IMR-90 (cell line): ENCODE data around the gene HARS1. TPM values are rescaled to one million over a fixed set of nuclear protein-coding genes. Genes with fewer than 3 reads are reported as not detected.

Experiments
- ATAC-seq: fragments of 200-7000 bp; cut with Tn5 transposase; 2 replicates; pipeline ENCODE4 v1.9.1; 2020; ENCODE audit warnings: low read depth, mild to moderate bottlenecking, moderate library complexity
- BruUV-seq: library from RNA; stranded (reverse); fragments of 400-500 nt; replicated peaks from 2 replicates; lab custom pipeline; 2021; lab: Mats Ljungman, UMichigan
- CTCF ChIA-PET: fragments of 300-600 bp; formaldehyde crosslinking; extraction: SDS; loops from one replicate; lab custom pipeline; 2021; ENCODE audit warnings: antibody characterized with exemption; lab: Yijun Ruan, JAX
- POLR2A ChIA-PET: fragments of 300-600 bp; sonication (Branson Sonifier 250); formaldehyde crosslinking; loops from one replicate; lab custom pipeline; 2022; ENCODE audit warnings: antibody characterized with exemption; ENCODE audit not compliant: unreplicated experiment; lab: Charles Lee
- DNase-seq: peaks from one replicate; pipeline ENCODE4 v3.0.0; 2013
- H2AFZ ChIP-seq: replicated peaks from 2 replicates; pipeline ENCODE3; 2013; ENCODE audit warnings: low read length, mild to moderate bottlenecking; ENCODE audit not compliant: poor library complexity
- H2AK5ac ChIP-seq: 2 replicates; pipeline ENCODE4 v1.6.1; 2013; ENCODE audit warnings: low read depth, low read length, inconsistent platforms
- H2AK9ac ChIP-seq: replicated peaks from 2 replicates; pipeline ENCODE3; 2013; ENCODE audit warnings: mild to moderate bottlenecking, low read depth, low read length, moderate library complexity; ENCODE audit not compliant: poor library complexity
- H2BK120ac ChIP-seq: 2 replicates; pipeline ENCODE4 v1.6.1; 2013; ENCODE audit warnings: low read depth, low read length, inconsistent platforms
- H2BK15ac ChIP-seq: 3 replicates; pipeline ENCODE4 v1.6.1; 2013; ENCODE audit warnings: low read depth, low read length, inconsistent platforms
- H2BK20ac ChIP-seq: 2 replicates; pipeline ENCODE4 v1.6.1; 2013; ENCODE audit warnings: low read depth, mild to moderate bottlenecking, inconsistent platforms, low read length, moderate library complexity
- H2BK5ac ChIP-seq: 2 replicates; pipeline ENCODE4 v1.6.1; 2013; ENCODE audit warnings: mild to moderate bottlenecking, low read depth, low read length, inconsistent platforms; ENCODE audit not compliant: poor library complexity, severe bottlenecking
- H3K14ac ChIP-seq: replicated peaks from 2 replicates; pipeline ENCODE4 v1.6.1; 2013; ENCODE audit warnings: low read depth, low read length, inconsistent platforms
- H3K18ac ChIP-seq: 2 replicates; pipeline ENCODE4 v1.6.1; 2013; ENCODE audit warnings: low read depth, low read length, control low read depth
- H3K23ac ChIP-seq: 2 replicates; pipeline ENCODE4 v1.6.1; 2013; ENCODE audit warnings: low read depth, low read length, inconsistent platforms
- H3K27ac ChIP-seq: 2 replicates; pipeline ENCODE4 v1.5.1; 2013; ENCODE audit warnings: mild to moderate bottlenecking, control low read depth, low read length; ENCODE audit not compliant: insufficient read depth
- H3K27me3 ChIP-seq: 2 replicates; pipeline ENCODE4 v1.6.1; 2013; ENCODE audit warnings: low read length; ENCODE audit not compliant: control insufficient read depth, insufficient read depth
- H3K36me3 ChIP-seq: 2 replicates; pipeline ENCODE4 v1.6.1; 2013; ENCODE audit warnings: low read length, mixed read lengths; ENCODE audit not compliant: control insufficient read depth, insufficient read depth
- H3K4ac ChIP-seq: 2 replicates; pipeline ENCODE4 v1.6.1; 2013; ENCODE audit warnings: low read depth, low read length, inconsistent platforms
- H3K4me1 ChIP-seq: 2 replicates; pipeline ENCODE4 v1.6.1; 2013; ENCODE audit warnings: low read length, mixed read lengths; ENCODE audit not compliant: control insufficient read depth, insufficient read depth
- H3K4me2 ChIP-seq: 2 replicates; pipeline ENCODE4 v1.6.1; 2013; ENCODE audit warnings: low read depth, mild to moderate bottlenecking, control low read depth, low read length, moderate library complexity
- H3K4me3 ChIP-seq: 2 replicates; pipeline ENCODE4 v1.5.1; 2013; ENCODE audit warnings: low read depth, mild to moderate bottlenecking, control low read depth, low read length, moderate library complexity; ENCODE audit not compliant: insufficient read depth
- H3K56ac ChIP-seq: 2 replicates; pipeline ENCODE4 v1.6.1; 2013; ENCODE audit warnings: low read length, inconsistent platforms; ENCODE audit not compliant: insufficient read depth; ENCODE audit errors: extremely low read depth
- H3K79me1 ChIP-seq, 2 experiments: 2 replicates each; pipeline ENCODE4 v1.6.1; 2013; ENCODE audit warnings: low read length in 2 of 2, inconsistent platforms in 1 of 2, low read depth in 1 of 2
- H3K9ac ChIP-seq: 2 replicates; pipeline ENCODE4 v1.6.1; 2013; ENCODE audit warnings: low read depth, low read length, control low read depth
- H3K9me1 ChIP-seq: 2 replicates; pipeline ENCODE4 v1.6.1; 2013; ENCODE audit warnings: low read length, inconsistent platforms; ENCODE audit not compliant: insufficient read depth
- H3K9me3 ChIP-seq: 2 replicates; pipeline ENCODE4 v1.6.1; 2013; ENCODE audit warnings: low read length; ENCODE audit not compliant: control insufficient read depth, insufficient read depth
- H4K20me1 ChIP-seq: 2 replicates; pipeline ENCODE4 v1.6.1; 2013; ENCODE audit warnings: low read length, inconsistent platforms; ENCODE audit not compliant: insufficient read depth
- H4K5ac ChIP-seq: 2 replicates; pipeline ENCODE4 v1.6.1; 2013; ENCODE audit warnings: mild to moderate bottlenecking, low read depth, low read length, control low read depth
- H4K8ac ChIP-seq, 2 experiments: 2 replicates each; pipeline ENCODE4 v1.6.1; 2013; ENCODE audit warnings: low read depth in 2 of 2, low read length in 2 of 2, control low read depth in 1 of 2, inconsistent platforms in 1 of 2
- H4K91ac ChIP-seq: 2 replicates; pipeline ENCODE4 v1.6.1; 2013; ENCODE audit warnings: low read depth, low read length, inconsistent platforms; ENCODE audit not compliant: insufficient read depth
- CHD1 ChIP-seq: IDR thresholded peaks from 2 replicates; pipeline ENCODE4 v1.6.1; 2012; ENCODE audit warnings: low read depth, low read length, improper control_type of control experiment
- FOS ChIP-seq: fragments of 150-350 bp; IDR thresholded peaks from 2 replicates; pipeline ENCODE4 v1.6.1; 2016; ENCODE audit warnings: low read depth, low read length
- MAZ ChIP-seq: IDR thresholded peaks from 2 replicates; pipeline ENCODE4 v1.6.1; 2012; ENCODE audit warnings: low read depth, mild to moderate bottlenecking, low read length, improper control_type of control experiment, moderate library complexity, borderline replicate concordance
- NFE2L2 ChIP-seq: fragments of 150-350 bp; IDR thresholded peaks from 2 replicates; pipeline ENCODE4 v1.6.1; 2016; ENCODE audit warnings: low read depth, mild to moderate bottlenecking, low read length
- POLR2A ChIP-seq: IDR thresholded peaks from 2 replicates; pipeline ENCODE4 v1.6.1; 2012; ENCODE audit warnings: mild to moderate bottlenecking, low read depth, low read length
- RCOR1 ChIP-seq: IDR thresholded peaks from 2 replicates; pipeline ENCODE4 v1.6.1; 2012; ENCODE audit warnings: mild to moderate bottlenecking, low read length, improper control_type of control experiment; ENCODE audit not compliant: insufficient replicate concordance
- SMC3 ChIP-seq: fragments of 150-350 bp; IDR thresholded peaks from 2 replicates; pipeline ENCODE4 v1.6.1; 2016; ENCODE audit warnings: low read depth, mild to moderate bottlenecking, antibody characterized with exemption, low read length, moderate library complexity
- WGBS, 2 experiments: methylation state at CpG; one replicate each; pipeline versions ENCODE4 v1.1.5 to v1.1.7; 2013; ENCODE audit warnings: missing lambda C conversion rate in 2 of 2; ENCODE audit not compliant: insufficient read length in 1 of 2; ENCODE audit errors: extremely low coverage in 2 of 2; 5-methylcytosine and 5-hydroxymethylcytosine counted together
- dilution Hi-C: fragments of 300-500 bp; cut with HindIII; formaldehyde crosslinking; loops from one replicate; pipeline ENCODE4 v1.14.3; 2018; ENCODE audit warnings: low sequenced_read_pairs; ENCODE audit not compliant: unreplicated experiment
- in situ Hi-C: fragments of 300-500 bp; cut with MboI; formaldehyde crosslinking; loops from 3 replicates; pipeline ENCODE4 v1.14.3; 2019; ENCODE audit warnings: low sequenced_read_pairs, inconsistent platforms, mixed read lengths
- intact Hi-C: fragments of 100-400 bp; cut with micrococcal nuclease; formaldehyde crosslinking; loops from 2 replicates; pipeline ENCODE4 v1.10.0; 2022
- polyA plus RNA-seq, 3 experiments: library from polyadenylated mRNA; depleted of rRNA; stranded (reverse); fragments of >200 nt; gene quantifications; 2 replicates each; pipeline ENCODE4 v1.2.3, GENCODE V29; 2012; ENCODE audit warnings: low replicate concordance in 1 of 3
- total RNA-seq: library from RNA; depleted of rRNA; stranded (reverse); fragments of >200 nt; gene quantifications from 2 replicates; pipeline ENCODE4 v1.2.3, GENCODE V29; 2012
- TF ChIP-seq, protein P1 (sequence below): fragments of 150-350 bp; IDR thresholded peaks from 2 replicates; pipeline ENCODE4 v1.6.1; 2016; ENCODE audit warnings: low read depth, mild to moderate bottlenecking, low read length, moderate library complexity, borderline replicate concordance
- TF ChIP-seq, protein P2 (sequence below): conservative IDR thresholded peaks from 2 replicates; pipeline ENCODE4 v1.5.1; 2012; ENCODE audit warnings: mild to moderate bottlenecking, low read depth, low read length, improper control_type of control experiment

The HARS1 gene
- total and polyA plus RNA-seq, 2 of the 4 experiments (the other 2 are of a cell fraction) = 97.6 to 141 TPM

DNA sequence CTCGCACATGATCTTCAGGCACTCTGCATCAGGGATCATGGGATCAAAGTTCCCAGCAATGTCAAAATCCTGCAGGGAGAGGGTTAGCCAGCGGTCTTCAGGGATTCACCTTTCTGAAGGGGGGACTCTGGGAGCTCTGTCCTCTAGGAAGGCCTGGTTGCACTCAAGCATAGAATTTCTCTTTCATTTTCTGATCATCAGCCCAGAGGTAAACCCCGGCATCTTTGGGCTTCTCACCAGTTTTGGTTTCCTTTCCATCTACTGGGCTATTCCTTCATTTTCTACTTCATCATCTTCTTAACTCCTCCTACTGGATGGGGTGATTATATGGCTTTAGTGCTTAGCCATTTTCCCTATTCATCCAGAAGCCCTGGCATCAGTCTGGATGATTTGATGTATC, 13.2 kb downstream of the HARS1 start:
- no peak overlapping the region for H3K9ac ChIP-seq
- H3K27ac ChIP-seq = no peak overlapping the region
- H3K56ac ChIP-seq = no peak overlapping the region
- no peak overlapping the region for H3K18ac ChIP-seq
- intact Hi-C loops = no loop called here
- TF ChIP-seq, protein P1, sequence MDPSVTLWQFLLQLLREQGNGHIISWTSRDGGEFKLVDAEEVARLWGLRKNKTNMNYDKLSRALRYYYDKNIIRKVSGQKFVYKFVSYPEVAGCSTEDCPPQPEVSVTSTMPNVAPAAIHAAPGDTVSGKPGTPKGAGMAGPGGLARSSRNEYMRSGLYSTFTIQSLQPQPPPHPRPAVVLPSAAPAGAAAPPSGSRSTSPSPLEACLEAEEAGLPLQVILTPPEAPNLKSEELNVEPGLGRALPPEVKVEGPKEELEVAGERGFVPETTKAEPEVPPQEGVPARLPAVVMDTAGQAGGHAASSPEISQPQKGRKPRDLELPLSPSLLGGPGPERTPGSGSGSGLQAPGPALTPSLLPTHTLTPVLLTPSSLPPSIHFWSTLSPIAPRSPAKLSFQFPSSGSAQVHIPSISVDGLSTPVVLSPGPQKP = no peak
- TF ChIP-seq RCOR1 (no peak), NFE2L2 (no peak), MAZ (no peak), SMC3 (no peak), POLR2A (no peak), FOS (no peak), CHD1 (no peak)
- TF ChIP-seq, protein P2, sequence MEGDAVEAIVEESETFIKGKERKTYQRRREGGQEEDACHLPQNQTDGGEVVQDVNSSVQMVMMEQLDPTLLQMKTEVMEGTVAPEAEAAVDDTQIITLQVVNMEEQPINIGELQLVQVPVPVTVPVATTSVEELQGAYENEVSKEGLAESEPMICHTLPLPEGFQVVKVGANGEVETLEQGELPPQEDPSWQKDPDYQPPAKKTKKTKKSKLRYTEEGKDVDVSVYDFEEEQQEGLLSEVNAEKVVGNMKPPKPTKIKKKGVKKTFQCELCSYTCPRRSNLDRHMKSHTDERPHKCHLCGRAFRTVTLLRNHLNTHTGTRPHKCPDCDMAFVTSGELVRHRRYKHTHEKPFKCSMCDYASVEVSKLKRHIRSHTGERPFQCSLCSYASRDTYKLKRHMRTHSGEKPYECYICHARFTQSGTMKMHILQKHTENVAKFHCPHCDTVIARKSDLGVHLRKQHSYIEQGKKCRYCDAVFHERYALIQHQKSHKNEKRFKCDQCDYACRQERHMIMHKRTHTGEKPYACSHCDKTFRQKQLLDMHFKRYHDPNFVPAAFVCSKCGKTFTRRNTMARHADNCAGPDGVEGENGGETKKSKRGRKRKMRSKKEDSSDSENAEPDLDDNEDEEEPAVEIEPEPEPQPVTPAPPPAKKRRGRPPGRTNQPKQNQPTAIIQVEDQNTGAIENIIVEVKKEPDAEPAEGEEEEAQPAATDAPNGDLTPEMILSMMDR = no peak
- in situ Hi-C loops = loop anchor here (25.0 kb wide), 1 partner anchor 909 kb away; no protein-coding TSS in a partner anchor
- H3K36me3 ChIP-seq = peaks cover 55% of the 10 kb centered on the region
- no peak overlapping the region for H2BK5ac ChIP-seq
- H2BK20ac ChIP-seq = no peak overlapping the region
- H3K14ac ChIP-seq = no peak overlapping the region
- H4K20me1 ChIP-seq = no peaks in the 10 kb centered on the region; the same call in 1 of the 2 replicates
- H4K5ac ChIP-seq = no peak overlapping the region
- DNase-seq (no peak), ATAC-seq (no peak)
- H3K9me3 ChIP-seq = no peaks in the 10 kb centered on the region
- BruUV-seq = no TSS peak
- dilution Hi-C loops = no loop called here
- no peak overlapping the region for H3K4me3 ChIP-seq
- H4K91ac ChIP-seq = no peak overlapping the region
- H3K9me1 ChIP-seq = no peaks in the 10 kb centered on the region
- H2AK5ac ChIP-seq = no peak overlapping the region
- no peak overlapping the region for H4K8ac ChIP-seq
- no peaks in the 10 kb centered on the region for H3K4me1 ChIP-seq
- no peak overlapping the region for H2AFZ ChIP-seq
- no peaks in the 10 kb centered on the region for H3K27me3 ChIP-seq
- no peak overlapping the region for H2BK15ac ChIP-seq
- no peak overlapping the region for H3K4me2 ChIP-seq
- no peak overlapping the region for H2AK9ac ChIP-seq
- H3K23ac ChIP-seq = no peak overlapping the region
- ChIA-PET POLR2A (no interaction called here), CTCF (interaction anchor here (0.5 kb wide), 1 partner anchor 1000 kb away, joined by 3 read pairs; no protein-coding TSS in a partner anchor)
- peaks cover 0 to 4% of the 10 kb centered on the region in 2 experiments for H3K79me1 ChIP-seq
- no peak overlapping the region for H2BK120ac ChIP-seq
- no CpG with 5 or more reads among the region's 3 CpGs for WGBS, 2 experiments
- H3K4ac ChIP-seq = no peak overlapping the region
